GM18505 (cell line): ENCODE data around the gene TMEM181.
"Not testable (repeated sequence)": the region's sequence is repeated elsewhere in the genome, so short reads cannot be mapped to it uniquely, and the experiment has no call there.

ENCODE experiments used
- ATAC-seq: cut with Tn5 transposase; IDR thresholded peaks from one replicate; pipeline ENCODE4 v1.9.1; 2021; ENCODE audit not compliant: unreplicated experiment
- POLR2A ChIP-seq: IDR thresholded peaks from 4 replicates; pipeline ENCODE4 v1.6.1; 2011; ENCODE audit warnings: borderline replicate concordance; ENCODE audit not compliant: insufficient read depth, insufficient read length; ENCODE audit errors: extremely low read depth

TMEM181 gene

GRCh38 chr6:158545043-158545966, 14.6 kb upstream of the TMEM181 start:
- TF ChIP-seq POLR2A = no peak
- no peak for ATAC-seq

- no peak for ATAC-seq
These were observed 11.3 kb upstream of the TMEM181 start for GRCh38 chr6:158548418-158549161.

GRCh38 chr6:158552055-158552795, 7.7 kb upstream of the TMEM181 start:
- no peak for TF ChIP-seq POLR2A
- no peak for ATAC-seq

More at GRCh38 chr6:158548418-158549161, 11.3 kb upstream of the TMEM181 start:
- TF ChIP-seq POLR2A = no peak

DNA sequence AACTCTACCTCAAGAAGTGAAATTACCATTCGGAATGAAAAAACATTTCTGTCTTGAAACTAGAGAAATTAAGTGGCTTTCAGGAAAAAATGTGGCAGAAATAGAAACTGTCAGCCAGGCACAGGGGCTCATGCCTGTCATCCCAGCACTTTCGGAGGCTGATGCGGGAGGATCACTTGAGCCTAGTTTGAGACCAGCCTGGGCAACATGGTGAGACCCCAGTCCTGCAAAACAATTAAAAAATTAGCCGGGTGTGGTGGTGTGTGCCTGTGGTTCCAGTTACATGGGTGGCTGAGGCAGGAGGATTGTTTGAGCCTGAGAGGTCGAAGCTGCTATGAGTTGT, 7.1 kb upstream of the TMEM181 start:
- no peak for TF ChIP-seq POLR2A
- no peak for ATAC-seq

DNA sequence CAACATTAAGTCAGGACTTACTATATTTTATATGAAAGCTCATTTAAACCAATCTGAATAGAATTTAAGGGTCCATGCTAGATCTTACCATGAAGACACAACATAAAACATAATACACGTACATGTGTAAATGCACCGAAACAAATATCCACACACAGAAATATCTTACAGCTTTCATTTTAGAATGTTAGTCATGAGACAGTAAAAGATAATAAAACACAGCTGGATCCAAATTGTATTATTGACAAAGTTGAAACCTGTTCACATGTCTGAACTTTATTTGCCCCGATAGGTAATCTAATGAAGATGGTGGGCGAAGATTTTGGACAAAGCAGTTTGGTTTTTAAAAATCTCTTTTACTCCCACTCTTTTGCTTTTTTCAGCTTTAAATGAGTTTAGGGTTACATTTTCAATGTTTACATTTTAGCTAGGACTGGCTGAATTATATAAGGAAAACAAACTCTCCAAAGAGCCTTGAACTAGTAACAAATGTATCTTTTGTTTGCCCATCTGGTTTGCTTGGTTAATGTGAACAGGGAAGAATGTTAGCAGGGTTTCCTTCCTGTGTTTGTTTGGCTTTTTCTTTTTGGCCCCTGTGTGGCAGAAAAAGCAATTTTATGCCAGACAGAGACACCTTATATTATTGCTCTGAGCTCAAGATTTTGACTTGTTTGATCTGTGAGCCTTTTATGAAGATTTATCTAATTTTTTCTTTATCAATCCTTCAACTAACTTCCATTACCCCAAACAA, 5.1 kb upstream of the TMEM181 start:
- no peak for ATAC-seq
- no peak for TF ChIP-seq POLR2A

DNA sequence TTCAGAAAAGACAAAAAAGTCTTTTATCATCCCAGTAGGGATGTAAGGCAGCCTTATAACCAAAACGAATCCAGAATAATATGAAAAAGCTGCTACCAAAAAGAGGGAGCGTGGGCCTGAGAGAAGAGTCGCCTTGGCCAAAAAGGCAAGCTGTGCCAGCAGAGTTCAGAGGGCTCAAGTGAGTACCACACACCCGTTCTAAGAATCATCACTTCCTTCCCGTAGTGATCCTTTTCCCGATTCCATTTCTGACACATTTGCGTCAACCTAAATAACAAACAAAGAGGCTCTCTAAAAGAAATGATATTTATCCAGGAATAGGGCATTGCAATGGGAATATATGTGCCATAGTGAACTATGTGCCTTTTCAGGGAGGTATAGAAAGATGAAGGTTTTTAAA, 3.8 kb upstream of the TMEM181 start:
- no peak for TF ChIP-seq POLR2A
- ATAC-seq = no peak

DNA sequence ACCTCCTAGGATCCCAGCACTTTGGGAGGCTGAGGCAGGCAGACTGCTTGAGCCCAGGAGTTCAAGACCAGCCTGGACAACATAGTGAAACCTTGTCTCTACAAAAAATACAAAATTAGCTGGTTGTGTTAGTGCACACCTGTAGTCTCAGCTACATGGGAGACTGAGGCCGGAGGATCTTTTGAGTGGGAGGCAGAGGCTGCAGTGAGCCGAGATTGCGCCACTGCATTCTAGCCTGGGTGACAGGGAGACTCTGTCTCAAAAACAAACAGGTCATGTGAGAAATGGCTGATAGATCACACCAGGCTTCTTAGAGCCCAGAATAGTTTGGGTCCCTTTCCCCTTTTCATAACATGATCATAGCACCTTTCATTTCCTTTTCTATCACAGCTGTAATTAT, 2.8 kb upstream of the TMEM181 start:
- ATAC-seq = not testable (repeated sequence)

- ATAC-seq = no peak
- TF ChIP-seq POLR2A = no peak
These were observed 2.0 kb upstream of the TMEM181 start for GRCh38 chr6:158557927-158558326.

DNA sequence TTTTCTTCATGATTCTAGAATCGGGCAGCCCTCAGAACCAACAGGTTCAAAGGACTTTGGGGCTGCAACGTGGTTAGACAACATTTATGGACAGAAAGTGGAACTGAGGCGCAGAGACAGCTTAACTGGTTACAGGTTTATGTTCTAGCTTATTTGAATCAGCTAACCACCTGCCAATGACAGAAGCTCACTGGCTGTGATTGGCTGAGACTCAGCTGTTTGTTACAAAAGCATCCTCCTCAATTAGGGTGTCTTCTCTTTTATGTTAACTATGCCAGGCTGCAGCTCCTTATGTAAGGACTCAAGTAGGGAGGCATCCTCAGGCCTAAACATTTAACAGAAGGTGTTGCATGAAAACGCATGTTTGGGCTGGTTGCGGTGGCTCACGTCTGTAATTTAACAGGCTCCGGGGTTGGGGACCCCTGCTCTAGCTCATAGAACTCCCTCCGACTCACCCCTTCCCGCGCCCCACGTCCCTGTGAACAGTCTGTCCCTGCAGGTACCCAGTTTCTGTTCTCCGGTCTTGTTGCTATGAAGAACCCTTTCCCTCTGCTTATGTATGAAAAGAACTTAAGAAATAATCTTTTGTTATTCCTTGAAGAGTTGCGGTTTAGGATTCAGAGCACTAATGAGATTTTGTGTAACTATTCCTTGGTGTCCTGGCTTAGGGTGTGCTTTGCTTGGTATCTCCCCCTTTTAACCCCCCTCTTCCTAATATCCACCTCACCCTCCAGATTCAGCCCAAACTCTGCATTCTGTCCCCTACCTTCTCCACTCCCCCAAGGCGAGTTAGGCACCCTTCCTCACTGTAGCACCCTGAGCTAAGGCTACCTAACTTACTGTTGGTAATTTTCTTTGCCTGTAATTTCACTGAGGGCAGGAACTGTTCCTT, 1.2 kb upstream of the TMEM181 start:
- ATAC-seq = no peak
- no peak for TF ChIP-seq POLR2A

GRCh38 chr6:158559338-158559894, 475 bp upstream of the TMEM181 start:
- ATAC-seq = no peak

DNA sequence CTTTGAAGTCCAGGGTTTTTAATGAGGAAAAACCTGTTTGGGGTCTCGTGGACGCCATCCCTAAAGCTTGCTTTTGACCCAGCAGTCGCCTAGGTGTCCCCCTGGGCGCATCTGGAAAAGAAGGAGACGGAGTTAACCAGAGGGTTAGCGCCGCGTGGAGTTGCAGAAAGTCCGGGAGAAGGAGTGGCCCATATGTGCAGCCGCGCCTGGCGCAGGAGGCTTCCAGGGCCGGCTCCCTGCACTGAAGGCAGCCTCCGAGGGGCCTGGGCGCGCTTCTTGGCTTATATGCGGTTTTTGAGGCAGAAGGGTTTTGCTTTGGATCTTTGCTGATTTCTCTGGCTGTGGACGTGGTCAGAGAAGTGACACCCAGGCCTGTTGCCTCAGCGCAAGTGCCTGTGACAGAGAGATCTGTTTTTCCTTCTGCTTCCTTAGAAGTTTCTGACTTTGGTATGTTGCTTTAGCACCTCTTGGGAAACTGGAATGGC, 987 bp downstream of the TMEM181 start:
- no peak for TF ChIP-seq POLR2A
- no peak for ATAC-seq

More at GRCh38 chr6:158559338-158559894, 475 bp upstream of the TMEM181 start:
- no peak for TF ChIP-seq POLR2A

- no peak for ATAC-seq
These were observed 1.5 kb downstream of the TMEM181 start for GRCh38 chr6:158561321-158561884.

GRCh38 chr6:158561938-158562337, 2.0 kb downstream of the TMEM181 start:
- no peak for TF ChIP-seq POLR2A
- ATAC-seq = no peak

More at GRCh38 chr6:158561321-158561884, 1.5 kb downstream of the TMEM181 start:
- no peak for TF ChIP-seq POLR2A
